CD4-positive, alpha-beta T cell treated with Interleukin-2 at 100 ng/mL for 4 hours (primary cell): ENCODE data around the gene KIF1B.

Experiments used
- DNase-seq: peaks from one replicate; pipeline ENCODE4 v3.0.0-alpha.2; 2020; ENCODE audit warnings: low spot score

KIF1B gene

GRCh38 chr1:10328180-10328963, 118.0 kb downstream of the KIF1B start:
- DNase-seq = no peak

- no peak for DNase-seq
Observed at GRCh38 chr1:10337436-10337835, 127.1 kb downstream of the KIF1B start.

GRCh38 chr1:10338047-10338446, 127.7 kb downstream of the KIF1B start:
- DNase-seq = peak; percentile 33

GRCh38 chr1:10338611-10339010, 128.2 kb downstream of the KIF1B start:
- no peak for DNase-seq

- DNase-seq = no peak
Observed at GRCh38 chr1:10339036-10339567, 128.7 kb downstream of the KIF1B start.

DNA sequence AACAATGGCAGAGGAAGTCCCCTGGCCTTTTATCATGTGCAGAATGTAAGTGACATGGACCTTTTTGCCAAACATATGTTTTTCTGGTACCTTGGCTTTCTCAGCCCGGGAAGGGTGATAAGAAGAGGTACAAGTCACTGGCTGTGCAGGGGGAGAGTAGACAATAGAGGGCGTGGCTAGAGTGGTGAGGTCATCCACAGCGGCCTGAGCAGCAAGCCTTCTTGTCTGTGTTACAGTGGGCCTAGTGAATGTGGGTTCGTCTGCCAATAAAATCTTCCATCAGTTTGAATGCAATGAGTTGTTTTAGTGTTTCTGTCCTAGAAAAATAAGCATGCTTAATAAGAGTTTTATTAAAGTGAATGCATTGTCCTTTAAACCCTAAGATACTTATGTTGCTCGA, 129.4 kb downstream of the KIF1B start:
- DNase-seq = no peak

- DNase-seq = no peak
Observed at GRCh38 chr1:10340930-10341590, 130.7 kb downstream of the KIF1B start.

- no peak for DNase-seq
Observed at GRCh38 chr1:10347109-10347508, 136.7 kb downstream of the KIF1B start.

GRCh38 chr1:10353282-10353681, 142.9 kb downstream of the KIF1B start:
- no peak for DNase-seq

GRCh38 chr1:10353693-10354092, 143.3 kb downstream of the KIF1B start:
- DNase-seq = no peak

GRCh38 chr1:10360045-10360444, 149.7 kb downstream of the KIF1B start:
- no peak for DNase-seq

DNA sequence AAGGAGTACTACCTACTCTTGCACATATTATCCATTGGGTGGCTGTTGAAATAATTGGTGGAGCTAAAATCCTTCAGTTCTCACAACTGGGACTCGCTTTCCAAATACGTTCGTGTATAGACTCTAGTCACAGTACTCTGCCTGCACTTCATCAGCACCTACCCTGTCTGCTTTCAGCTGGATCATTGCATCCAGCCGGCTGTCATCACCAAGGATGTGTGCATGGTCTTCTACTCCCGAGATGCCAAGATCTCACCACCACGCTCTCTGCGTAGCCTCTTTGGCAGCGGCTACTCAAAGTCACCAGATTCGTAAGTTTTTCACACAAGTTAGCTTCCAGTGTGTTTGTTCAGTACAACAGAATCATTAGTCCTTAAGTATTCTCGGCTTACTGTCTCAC, 151.1 kb downstream of the KIF1B start:
- no peak for DNase-seq

- DNase-seq = no peak
Observed at GRCh38 chr1:10368194-10368593, 157.8 kb downstream of the KIF1B start.

GRCh38 chr1:10374442-10374860, 164.1 kb downstream of the KIF1B start:
- no peak for DNase-seq

DNA sequence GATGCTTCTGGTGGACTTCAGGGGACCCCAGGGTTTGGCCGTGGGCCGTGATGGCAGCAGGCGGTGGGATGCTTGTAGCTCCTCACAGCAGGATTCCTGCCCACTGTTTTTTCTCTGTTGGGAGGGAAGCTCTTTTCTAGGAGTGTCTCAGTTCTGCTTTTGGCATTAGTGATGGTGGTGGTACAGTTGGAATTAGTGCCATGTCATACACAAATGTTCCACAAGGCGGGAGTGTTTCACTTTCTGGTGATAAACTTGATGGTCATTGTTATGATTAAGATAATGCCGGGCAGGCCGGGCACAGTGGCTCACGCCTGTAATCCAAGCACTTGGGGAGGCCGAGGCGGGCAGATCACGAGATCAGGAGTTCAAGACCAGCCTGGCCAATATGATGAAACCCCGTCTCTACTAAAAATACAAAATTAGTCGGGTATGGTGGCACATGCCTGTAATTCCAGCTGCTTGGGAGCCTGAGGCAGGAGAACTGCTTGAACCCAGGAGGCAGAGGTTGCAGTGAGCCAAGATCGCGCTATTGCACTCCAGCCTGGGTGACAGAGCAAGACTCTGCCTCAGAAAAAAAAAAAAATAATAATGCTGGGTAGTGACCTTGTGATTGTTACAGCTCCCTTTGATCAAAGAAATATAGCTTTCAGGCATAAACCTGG, 167.1 kb downstream of the KIF1B start:
- peak; percentile 29 for DNase-seq

DNA sequence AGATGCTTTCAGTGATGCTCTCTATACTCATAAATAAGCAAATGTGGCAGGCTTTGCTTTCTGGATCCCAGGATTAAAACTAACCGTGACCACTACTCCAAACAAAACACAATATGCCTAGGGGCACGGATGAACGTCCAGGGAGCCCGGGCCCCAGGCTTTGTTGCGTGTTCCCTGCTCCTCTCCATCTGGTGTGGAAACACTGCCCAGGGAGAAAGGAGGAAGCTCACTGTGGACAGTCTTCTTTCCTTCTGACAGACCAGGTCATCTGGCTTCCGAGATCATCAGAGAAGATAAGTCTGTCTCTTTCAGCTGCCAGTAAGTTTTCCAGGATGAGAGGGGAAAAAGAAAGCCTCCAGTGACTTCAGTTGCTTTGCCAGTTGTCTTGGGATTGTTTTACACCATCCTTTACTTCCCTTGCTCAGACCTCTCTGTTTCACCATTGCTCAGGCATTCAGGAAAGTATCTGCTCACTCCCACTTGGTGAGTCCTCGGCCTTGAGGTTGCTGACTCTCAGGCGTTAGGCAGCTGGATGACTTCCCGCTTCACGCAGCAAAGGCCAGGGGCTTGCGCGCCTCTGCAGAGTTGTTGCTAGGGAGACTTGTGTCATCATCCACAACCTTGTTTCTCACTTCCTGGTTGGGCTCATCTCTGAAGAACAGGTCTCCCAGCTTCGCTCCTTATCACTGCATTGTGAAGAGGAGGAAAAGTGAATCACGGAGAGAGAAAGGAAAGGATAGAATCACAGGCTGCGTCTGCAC, 167.9 kb downstream of the KIF1B start:
- DNase-seq = no peak

GRCh38 chr1:10379101-10379620, 168.8 kb downstream of the KIF1B start:
- DNase-seq = no peak

GRCh38 chr1:10379676-10380075, 169.3 kb downstream of the KIF1B start:
- no peak for DNase-seq

- no peak for DNase-seq
Observed at GRCh38 chr1:10380594-10381275, 170.4 kb downstream of the KIF1B start.

DNA sequence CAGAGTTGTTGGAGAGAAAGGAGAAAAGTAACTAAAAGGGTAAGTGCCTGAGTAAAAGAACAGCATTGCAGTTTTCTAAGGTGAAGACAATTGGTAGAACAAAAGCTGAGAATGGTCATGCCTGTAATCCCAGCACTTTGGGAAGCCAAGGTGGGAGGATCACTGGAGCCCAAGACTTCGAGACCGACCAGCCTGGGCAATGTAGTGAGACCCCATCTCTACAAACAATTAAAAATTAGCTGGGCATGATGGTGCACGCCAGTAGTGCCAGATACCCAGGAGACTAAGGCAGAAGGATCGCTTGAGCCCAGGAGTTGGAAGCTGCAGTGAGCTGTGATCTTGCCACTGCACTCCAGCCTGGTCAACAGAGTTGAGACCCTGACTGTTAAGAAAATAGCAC, 173.3 kb downstream of the KIF1B start:
- DNase-seq = no peak

- no peak for DNase-seq
Observed at GRCh38 chr1:10384219-10384618, 173.8 kb downstream of the KIF1B start.
